ENCODE data around the gene RIC8B. TPM values are rescaled to one million over a fixed set of nuclear protein-coding genes. Genes with fewer than 3 reads are reported as not detected.

Gene RIC8B
- total RNA-seq, 2 donors from 2014 or later, result 12.8 to 19.9 TPM

DNA sequence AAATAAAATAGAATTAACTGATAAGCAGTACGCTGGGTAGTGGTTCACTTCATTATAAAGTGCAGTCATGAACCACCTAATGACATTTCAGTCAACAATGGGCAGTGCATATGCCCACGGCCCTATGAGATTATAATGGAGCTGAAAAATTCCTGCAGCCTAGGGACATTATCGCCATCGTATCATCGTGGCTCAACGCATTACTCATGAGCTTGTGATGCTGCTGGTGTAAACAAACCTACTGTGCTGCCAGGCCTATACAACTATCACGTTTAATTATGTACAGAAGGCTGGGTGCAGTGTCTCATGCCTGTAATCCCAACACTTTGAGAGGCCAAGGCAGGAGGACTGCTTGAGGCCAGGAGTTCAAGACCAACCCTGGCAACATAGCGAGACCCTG, 119.0 kb downstream of the RIC8B start:
- DNase-seq, result no peak

DNA sequence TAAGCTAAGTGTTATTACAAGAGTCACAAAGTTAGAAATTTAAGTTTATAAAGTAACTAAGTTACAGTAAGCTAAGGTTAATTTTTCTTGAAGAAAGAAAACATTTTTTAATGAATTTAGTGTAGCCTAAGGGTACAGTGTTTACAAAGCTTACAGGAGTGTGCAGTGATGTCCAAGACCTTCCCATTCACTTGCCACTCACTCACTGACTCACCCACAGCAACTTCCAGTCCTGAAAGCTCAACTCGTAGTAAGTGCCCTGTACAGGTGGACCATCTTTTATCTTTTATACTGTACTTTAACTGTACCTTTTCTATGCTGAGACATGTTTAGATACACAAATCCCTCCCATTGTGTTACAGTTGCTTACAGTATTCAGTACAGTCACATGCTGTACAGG, 120.3 kb downstream of the RIC8B start:
- Mint-ChIP-seq H3K4me3 (no peak overlapping the region), H3K36me3 (ENCODE audit: low read depth) (no peaks in the 10 kb centered on the region), H3K27ac (no peak overlapping the region), H3K27me3 (peaks cover 4% of the 10 kb centered on the region), H3K4me1 (peaks cover 3% of the 10 kb centered on the region)
- no peaks in the 10 kb centered on the region for H3K9me3 ChIP-seq (ENCODE audit: control insufficient read depth, low read length, poor library complexity, severe bottlenecking)
- DNase-seq (no peak), ATAC-seq (no peak)

More for the DNA sequence above, 119.0 kb downstream of the RIC8B start:
- Mint-ChIP-seq H3K4me3 (no peak overlapping the region), H3K36me3 (ENCODE audit: low read depth) (no peaks in the 10 kb centered on the region), H3K27me3 (no peaks in the 10 kb centered on the region), H3K4me1 (peaks cover 3% of the 10 kb centered on the region), H3K27ac (no peak overlapping the region)
- no peaks in the 10 kb centered on the region for H3K9me3 ChIP-seq (ENCODE audit: control insufficient read depth, low read length, poor library complexity, severe bottlenecking)
- no peak for ATAC-seq

DNA sequence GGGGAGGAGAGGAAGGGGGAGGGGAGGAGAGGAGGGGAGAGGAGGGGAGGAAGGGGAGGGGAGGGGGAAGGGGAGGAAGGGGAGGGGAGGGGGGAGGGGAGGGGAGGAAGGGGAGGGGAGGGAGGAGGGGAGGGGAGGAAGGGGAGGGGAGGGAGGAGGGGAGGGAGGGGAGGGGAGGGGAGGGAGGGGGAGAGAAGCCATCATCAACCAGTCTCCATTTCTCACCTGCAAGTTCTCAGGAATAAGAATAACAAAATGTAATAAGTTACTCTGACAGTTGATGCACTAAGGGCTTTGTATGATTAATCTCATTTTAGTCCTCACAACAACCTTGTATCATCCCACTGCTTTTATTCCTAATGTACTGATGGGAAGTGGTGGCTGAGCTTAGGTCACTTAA, 122.1 kb downstream of the RIC8B start:
- Mint-ChIP-seq H3K27me3 (peaks cover 10% of the 10 kb centered on the region), H3K4me3 (no peak overlapping the region), H3K4me1 (peaks cover 3% of the 10 kb centered on the region), H3K36me3 (ENCODE audit: low read depth) (no peaks in the 10 kb centered on the region), H3K27ac (no peak overlapping the region)
- H3K9me3 ChIP-seq (ENCODE audit: control insufficient read depth, low read length, poor library complexity, severe bottlenecking), result no peaks in the 10 kb centered on the region
- ATAC-seq (no peak), DNase-seq (no peak)

DNA sequence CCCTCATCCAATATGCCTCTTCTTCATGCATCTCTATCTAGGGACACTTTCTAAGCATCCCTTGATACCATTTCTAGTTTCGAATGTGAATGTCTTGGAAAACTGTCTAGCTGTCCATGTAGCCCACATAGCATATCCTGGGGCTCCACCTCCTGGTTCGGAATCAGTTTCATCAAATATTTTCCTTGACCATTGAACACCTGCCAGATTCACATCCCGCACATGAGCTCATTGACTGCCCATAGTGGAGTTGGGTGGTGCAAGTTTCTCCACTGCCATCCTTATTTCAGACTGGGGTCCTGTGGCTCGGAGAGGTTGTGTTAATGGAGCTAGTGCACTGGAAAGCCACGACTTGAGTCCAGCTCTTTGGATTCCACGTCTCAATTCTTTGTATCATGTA, 122.6 kb downstream of the RIC8B start:
- Mint-ChIP-seq H3K27me3 (peaks cover 15% of the 10 kb centered on the region), H3K4me1 (peaks cover 3% of the 10 kb centered on the region), H3K36me3 (ENCODE audit: low read depth) (no peaks in the 10 kb centered on the region), H3K27ac (no peak overlapping the region), H3K4me3 (no peak overlapping the region)
- DNase-seq, result no peak
- no peak for ATAC-seq
- H3K9me3 ChIP-seq (ENCODE audit: control insufficient read depth, low read length, poor library complexity, severe bottlenecking), result no peaks in the 10 kb centered on the region

DNA sequence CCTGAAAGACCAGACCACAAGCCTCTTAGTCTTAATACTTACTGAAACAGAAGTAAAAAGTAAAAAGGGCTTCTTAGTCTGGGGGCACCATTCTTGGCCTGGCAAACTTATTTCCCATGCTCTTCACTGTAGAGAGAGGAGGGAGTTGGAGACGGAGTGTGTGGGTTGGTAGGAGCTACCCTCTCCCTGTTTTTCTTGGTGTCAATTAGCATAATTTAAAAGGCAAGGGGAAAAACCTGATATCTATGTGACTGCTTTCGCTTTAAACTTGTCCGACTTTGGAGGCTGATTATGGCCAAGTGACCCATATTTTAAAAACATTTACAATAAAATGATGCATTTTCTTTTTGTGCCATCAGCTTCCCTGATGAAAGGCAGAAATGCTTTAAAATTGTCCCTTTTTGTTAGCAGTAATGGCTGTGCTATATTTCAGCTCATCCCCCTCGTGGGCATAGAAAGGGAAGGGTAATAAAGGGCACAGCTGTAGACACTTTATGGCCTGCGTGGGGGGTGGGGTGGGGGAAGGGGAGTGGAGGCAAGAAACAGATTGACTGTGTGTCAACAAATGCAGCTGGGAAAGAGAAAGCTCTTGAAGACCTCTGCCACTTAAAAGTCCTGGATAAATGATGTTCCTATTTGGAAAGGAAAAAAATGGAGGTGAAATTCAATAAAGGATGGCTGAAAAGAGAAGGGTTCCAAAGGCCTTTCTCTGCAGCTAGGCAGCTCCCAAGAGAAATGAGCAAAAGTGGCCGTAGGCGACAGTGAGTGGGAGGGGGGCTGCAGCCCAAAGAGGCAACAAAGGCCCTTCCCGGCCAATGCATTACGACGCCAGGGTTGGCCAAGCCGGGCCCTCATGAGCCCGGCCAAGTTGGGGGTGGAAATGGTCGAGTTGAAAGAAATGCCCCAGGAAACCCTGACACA, 123.8 kb downstream of the RIC8B start:
- ATAC-seq (no peak), DNase-seq (no peak)
- H3K27ac Mint-ChIP-seq, result no peak overlapping the region
- H3K36me3 Mint-ChIP-seq (ENCODE audit: low read depth), result peaks cover 2% of the 10 kb centered on the region
- peaks cover 9% of the 10 kb centered on the region for H3K4me1 Mint-ChIP-seq
- H3K9me3 ChIP-seq (ENCODE audit: control insufficient read depth, low read length, poor library complexity, severe bottlenecking), result no peaks in the 10 kb centered on the region
- H3K27me3 Mint-ChIP-seq, result peaks cover 26% of the 10 kb centered on the region
- H3K4me3 Mint-ChIP-seq, result no peak overlapping the region

DNA sequence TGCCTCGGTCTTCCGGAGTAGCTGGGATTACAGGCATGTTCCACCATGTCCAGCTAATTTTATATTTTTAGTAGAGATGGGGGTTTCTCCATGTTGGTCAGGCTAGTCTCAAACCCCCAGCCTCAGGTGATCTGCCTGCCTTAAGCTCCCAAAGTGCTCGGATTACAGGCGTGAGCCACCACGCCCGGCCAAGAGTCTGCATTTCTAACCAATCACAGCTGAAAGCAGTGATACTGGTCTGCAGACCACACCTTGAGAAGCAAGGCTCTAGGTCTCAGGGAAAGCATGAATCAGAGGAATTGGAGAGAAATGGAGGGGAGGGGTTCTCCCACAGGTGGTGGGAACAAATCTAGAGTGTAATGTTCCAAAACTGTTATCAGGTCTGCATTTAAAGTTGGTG, 126.1 kb downstream of the RIC8B start:
- H3K4me3 Mint-ChIP-seq, result no peak overlapping the region
- DNase-seq, result no peak

DNA sequence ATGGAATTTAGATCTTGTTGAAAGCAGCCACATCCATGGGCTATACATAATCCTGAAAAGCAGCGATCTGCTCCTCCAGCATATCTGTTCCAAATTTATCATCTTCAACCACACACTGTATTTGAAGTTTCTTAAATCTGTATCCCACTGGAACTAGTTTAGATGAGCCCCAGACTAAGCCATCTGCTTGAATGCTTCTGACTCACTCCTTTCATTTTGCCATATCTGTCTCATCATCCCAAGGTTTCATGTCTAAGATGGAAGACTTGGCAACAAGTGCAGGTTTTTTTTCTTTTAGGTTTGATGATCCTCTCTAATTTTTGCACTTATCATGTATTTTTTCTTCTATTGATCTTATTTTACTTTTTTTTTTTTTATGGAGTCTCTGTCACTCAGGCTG, 126.8 kb downstream of the RIC8B start:
- H3K4me3 Mint-ChIP-seq, result no peak overlapping the region
- H3K4me1 Mint-ChIP-seq, result peaks cover 7% of the 10 kb centered on the region
- no peak overlapping the region for H3K27ac Mint-ChIP-seq
- H3K9me3 ChIP-seq (ENCODE audit: control insufficient read depth, low read length, poor library complexity, severe bottlenecking), result no peaks in the 10 kb centered on the region
- DNase-seq (no peak), ATAC-seq (no peak)
- peaks cover 32% of the 10 kb centered on the region for H3K27me3 Mint-ChIP-seq
- peaks cover 2% of the 10 kb centered on the region for H3K36me3 Mint-ChIP-seq (ENCODE audit: low read depth)

More for the DNA sequence above, 126.1 kb downstream of the RIC8B start:
- peaks cover 2% of the 10 kb centered on the region for H3K36me3 Mint-ChIP-seq (ENCODE audit: low read depth)
- H3K4me1 Mint-ChIP-seq, result peaks cover 8% of the 10 kb centered on the region
- no peak overlapping the region for H3K27ac Mint-ChIP-seq
- no peaks in the 10 kb centered on the region for H3K9me3 ChIP-seq (ENCODE audit: control insufficient read depth, low read length, poor library complexity, severe bottlenecking)
- H3K27me3 Mint-ChIP-seq, result peaks cover 32% of the 10 kb centered on the region
- no peak for ATAC-seq

DNA sequence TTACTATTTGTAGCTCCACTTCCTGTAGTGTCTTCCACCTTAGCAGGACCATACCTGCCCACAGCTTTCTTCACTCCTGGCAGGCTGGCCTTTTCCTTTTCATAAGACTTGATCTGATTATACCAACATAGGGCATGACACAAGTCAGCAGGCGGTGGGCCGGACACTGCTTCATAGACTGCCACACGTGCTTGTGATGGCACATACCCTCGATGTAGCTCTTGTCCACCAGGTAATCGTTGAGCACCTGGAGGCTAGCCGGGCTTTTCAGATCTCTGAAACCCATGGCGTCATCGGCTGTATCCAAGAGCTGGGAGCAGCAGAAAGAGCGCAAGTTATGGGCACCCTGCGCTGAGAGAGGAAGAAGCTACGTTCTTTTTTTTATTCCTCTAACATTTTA, 127.6 kb downstream of the RIC8B start:
- DNase-seq, result no peak
- Mint-ChIP-seq H3K4me3 (no peak overlapping the region), H3K36me3 (ENCODE audit: low read depth) (peaks cover 2% of the 10 kb centered on the region), H3K27me3 (peaks cover 40% of the 10 kb centered on the region), H3K4me1 (peaks cover 10% of the 10 kb centered on the region), H3K27ac (no peak overlapping the region)
- no peak for ATAC-seq
- H3K9me3 ChIP-seq (ENCODE audit: control insufficient read depth, low read length, poor library complexity, severe bottlenecking), result no peaks in the 10 kb centered on the region

DNA sequence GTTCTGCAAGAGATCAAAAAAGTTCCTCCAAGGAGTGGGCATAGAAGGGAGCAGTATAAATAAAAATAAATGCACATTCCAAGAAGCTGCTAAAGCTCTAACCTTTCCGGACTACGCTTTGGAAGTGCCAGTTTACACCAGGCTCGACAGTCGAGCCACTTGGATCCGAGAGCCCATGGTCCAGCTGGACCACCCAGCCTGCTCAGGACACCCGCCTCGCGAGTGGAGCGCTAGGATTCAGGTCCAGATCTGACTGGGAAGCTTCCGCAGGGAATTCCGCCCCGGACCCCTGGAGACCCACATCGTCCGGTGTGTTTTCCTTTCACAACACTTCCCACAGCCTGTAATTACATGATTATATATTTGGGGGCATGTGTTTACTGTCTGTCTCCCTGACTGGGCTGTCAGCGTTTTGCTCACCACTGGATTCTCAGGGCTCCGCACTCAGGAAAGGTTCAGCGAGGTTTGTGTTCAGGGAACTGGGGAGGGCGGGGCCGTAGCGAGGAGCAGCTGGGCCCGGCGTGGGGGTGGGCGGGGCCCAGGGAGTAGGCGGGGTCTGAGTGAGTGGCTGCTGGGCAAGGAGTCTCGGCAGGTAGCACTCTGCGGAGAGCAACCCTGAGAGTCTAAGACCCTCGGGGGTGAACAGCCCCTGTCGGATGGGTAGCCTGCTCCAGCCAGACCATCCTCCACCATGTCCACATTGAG, 128.9 kb downstream of the RIC8B start:
- H3K9me3 ChIP-seq (ENCODE audit: control insufficient read depth, low read length, poor library complexity, severe bottlenecking), result no peaks in the 10 kb centered on the region
- ATAC-seq (peak; percentile 99), DNase-seq (peak; percentile 48 to 68 (median 62))
- H3K4me1 Mint-ChIP-seq, result peaks cover 13% of the 10 kb centered on the region
- peaks cover 44% of the 10 kb centered on the region for H3K27me3 Mint-ChIP-seq
- peak overlapping the region; percentile 59 for H3K4me3 Mint-ChIP-seq
- peaks cover 2% of the 10 kb centered on the region for H3K36me3 Mint-ChIP-seq (ENCODE audit: low read depth)
- no peak overlapping the region for H3K27ac Mint-ChIP-seq

DNA sequence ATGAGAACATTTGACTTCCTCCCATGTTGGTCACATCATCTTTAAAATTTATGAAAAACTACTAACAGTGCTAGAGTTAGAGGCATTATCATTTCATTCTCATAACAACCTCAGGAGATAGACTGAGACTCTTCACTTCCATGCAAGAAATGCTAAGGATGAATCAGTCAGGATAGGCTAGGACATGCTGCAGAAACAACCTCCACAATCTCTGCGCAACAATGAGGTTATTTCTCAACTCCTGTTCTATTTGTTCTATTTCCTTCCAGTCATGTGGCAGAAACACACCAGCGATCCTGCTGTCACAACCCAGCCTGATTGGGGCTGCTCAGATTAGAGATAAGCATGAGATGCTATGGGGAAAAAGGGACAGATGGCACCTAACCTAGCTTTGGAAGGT, 132.2 kb downstream of the RIC8B start:
- peaks cover 4% of the 10 kb centered on the region for H3K36me3 Mint-ChIP-seq (ENCODE audit: low read depth)
- DNase-seq (no peak), ATAC-seq (no peak)
- peaks cover 38% of the 10 kb centered on the region for H3K27me3 Mint-ChIP-seq
- H3K27ac Mint-ChIP-seq, result no peak overlapping the region
- no peaks in the 10 kb centered on the region for H3K9me3 ChIP-seq (ENCODE audit: control insufficient read depth, low read length, poor library complexity, severe bottlenecking)
- H3K4me1 Mint-ChIP-seq, result peaks cover 20% of the 10 kb centered on the region
- no peak overlapping the region for H3K4me3 Mint-ChIP-seq

DNA sequence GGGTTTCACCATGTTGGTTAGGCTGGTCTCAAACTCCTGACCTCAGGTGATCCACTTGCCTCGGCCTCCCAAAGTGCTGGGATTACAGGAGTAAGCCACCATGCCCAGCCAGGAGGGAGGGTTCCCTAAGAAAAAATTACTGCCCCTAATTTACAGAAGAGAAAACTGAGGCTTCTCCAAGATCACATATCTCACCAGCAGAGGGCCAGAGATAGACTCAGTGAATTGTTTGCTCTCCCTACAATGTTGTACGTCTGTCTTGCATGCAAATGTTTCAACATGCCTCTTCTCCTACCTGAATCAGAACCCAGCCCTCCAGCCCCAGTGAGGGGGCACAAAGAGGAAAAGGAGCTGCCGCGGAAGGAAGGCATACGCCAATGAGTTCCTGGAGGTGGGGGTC, 132.9 kb downstream of the RIC8B start:
- Mint-ChIP-seq H3K4me3 (no peak overlapping the region), H3K36me3 (ENCODE audit: low read depth) (peaks cover 4% of the 10 kb centered on the region), H3K27ac (peak overlapping the region; percentile 9), H3K4me1 (peaks cover 20% of the 10 kb centered on the region), H3K27me3 (peaks cover 31% of the 10 kb centered on the region)
- H3K9me3 ChIP-seq (ENCODE audit: control insufficient read depth, low read length, poor library complexity, severe bottlenecking), result no peaks in the 10 kb centered on the region
- ATAC-seq (no peak), DNase-seq (no peak)

DNA sequence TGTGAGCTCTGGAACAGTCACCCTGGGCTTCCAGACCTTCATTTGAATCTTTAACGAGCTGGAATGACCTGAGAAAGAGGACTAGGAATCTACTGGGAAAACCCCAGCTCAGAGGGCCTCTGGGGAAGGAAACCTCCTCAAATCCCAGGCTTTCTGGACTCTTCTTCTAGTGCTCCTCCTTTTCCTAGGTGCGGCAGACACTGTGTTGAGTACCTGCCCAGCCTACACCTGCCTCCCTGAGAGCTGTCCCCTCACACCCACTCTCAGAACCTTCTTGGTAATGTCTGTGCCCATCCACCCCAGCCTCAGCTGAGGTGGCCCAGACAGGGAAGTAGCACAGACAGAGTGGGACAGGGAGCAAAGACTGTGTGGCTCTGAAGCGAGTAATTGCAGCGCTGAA, 133.4 kb downstream of the RIC8B start:
- Mint-ChIP-seq H3K4me1 (peaks cover 18% of the 10 kb centered on the region), H3K4me3 (no peak overlapping the region), H3K27ac (peak overlapping the region; percentile 9), H3K27me3 (peaks cover 26% of the 10 kb centered on the region), H3K36me3 (ENCODE audit: low read depth) (peaks cover 2% of the 10 kb centered on the region)
- DNase-seq (no peak), ATAC-seq (no peak)
- no peaks in the 10 kb centered on the region for H3K9me3 ChIP-seq (ENCODE audit: control insufficient read depth, low read length, poor library complexity, severe bottlenecking)

DNA sequence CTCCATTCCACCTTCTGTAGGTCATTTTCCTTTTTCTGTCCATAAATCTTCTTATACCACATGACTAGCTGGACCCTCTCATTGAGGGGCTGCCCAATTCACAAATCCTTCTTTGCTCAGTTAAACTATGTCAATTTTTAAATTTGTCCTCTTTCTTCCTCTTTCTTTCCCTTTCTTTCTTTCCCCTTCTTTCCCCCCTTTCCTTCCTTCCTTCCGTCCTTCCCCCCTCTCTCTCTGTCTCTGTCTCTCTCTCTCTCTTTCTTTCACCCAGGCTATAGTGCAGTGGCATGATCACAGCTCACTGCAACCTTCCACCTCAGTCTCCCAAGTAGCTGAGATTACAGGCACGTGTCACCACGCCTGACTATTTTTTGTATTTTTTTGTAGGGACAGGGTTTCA, 134.1 kb downstream of the RIC8B start:
- H3K27ac Mint-ChIP-seq, result no peak overlapping the region
- H3K4me1 Mint-ChIP-seq, result peaks cover 14% of the 10 kb centered on the region
- ATAC-seq (no peak), DNase-seq (no peak)
- H3K36me3 Mint-ChIP-seq (ENCODE audit: low read depth), result peaks cover 2% of the 10 kb centered on the region
- no peaks in the 10 kb centered on the region for H3K9me3 ChIP-seq (ENCODE audit: control insufficient read depth, low read length, poor library complexity, severe bottlenecking)
- H3K4me3 Mint-ChIP-seq, result no peak overlapping the region
- H3K27me3 Mint-ChIP-seq, result peaks cover 19% of the 10 kb centered on the region

Data from T-helper 17 cell (primary cell).